ENCODE data around the gene PEX3. TPM values are rescaled to one million over a fixed set of nuclear protein-coding genes. Genes with fewer than 3 reads are reported as not detected.

PEX3 gene
- total RNA-seq, 1 experiment from 2014 or later = 17.9 TPM

DNA sequence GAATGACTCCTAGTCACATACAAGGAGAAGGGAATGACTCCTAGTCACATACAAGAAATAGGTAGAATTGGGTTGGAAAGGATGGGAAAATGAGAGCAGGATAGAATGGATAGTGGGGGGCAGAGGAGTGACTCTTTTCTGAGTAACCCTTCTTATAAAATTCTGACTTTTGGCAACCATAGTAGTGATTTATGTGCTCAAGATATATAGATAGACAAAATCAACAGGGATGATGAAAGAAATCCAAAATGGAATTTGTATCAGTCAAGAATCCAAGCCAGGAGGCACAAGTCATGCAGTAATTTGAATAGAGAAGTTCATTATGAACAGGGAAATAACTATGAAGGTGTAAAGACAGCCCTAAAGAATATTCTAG is 41.8 kb upstream of the PEX3 start:
- no peak for DNase-seq
- Histone ChIP-seq H4K91ac (ENCODE audit: insufficient read length, low read depth, low read length) (no peak overlapping the region), H3T11ph (ENCODE audit: low read length) (no peak overlapping the region), H2AFZ (ENCODE audit: low read length) (no peak overlapping the region), H3K18ac (ENCODE audit: insufficient read length, low read depth, low read length) (no peak overlapping the region), H3K4ac (ENCODE audit: low read depth, low read length) (no peak overlapping the region), H4K20me1 (ENCODE audit: control insufficient read depth, insufficient read depth, insufficient read length) (no peaks in the 10 kb centered on the region), H2BK20ac (ENCODE audit: low read depth, low read length, poor library complexity, severe bottlenecking) (no peak overlapping the region), H4K5ac (ENCODE audit: insufficient read length, low read depth, low read length) (no peak overlapping the region), H3K79me1 (ENCODE audit: insufficient read depth, low read depth, low read length, poor library complexity, severe bottlenecking) (no peaks in the 10 kb centered on the region), H2AK5ac (ENCODE audit: insufficient read length, low read length) (no peak overlapping the region), H4K8ac (replicated peaks; ENCODE audit: insufficient read length, low read depth, low read length) (no peak overlapping the region), H3K56ac (ENCODE audit: insufficient read length, low read depth, low read length) (no peak overlapping the region), H2BK15ac (ENCODE audit: low read depth, low read length) (no peak overlapping the region), H3K23ac (ENCODE audit: insufficient read length, low read depth, low read length) (no peak overlapping the region), H3K4me2 (ENCODE audit: insufficient read depth, insufficient read length, low read length) (no peak overlapping the region), H3K14ac (ENCODE audit: insufficient read depth, low read length) (no peak overlapping the region), H3K4me1 (ENCODE audit: insufficient read depth, low read length) (no peaks in the 10 kb centered on the region), H3K27me3 (ENCODE audit: insufficient read depth, low read length) (no peaks in the 10 kb centered on the region), H3K79me2 (ENCODE audit: insufficient read depth, low read length) (no peaks in the 10 kb centered on the region), H2BK12ac (ENCODE audit: insufficient read length, low read depth, low read length) (no peak overlapping the region), H2BK120ac (ENCODE audit: low read depth, low read length, poor library complexity, severe bottlenecking) (no peak overlapping the region), H2BK5ac (ENCODE audit: insufficient read length, low read length) (no peak overlapping the region), H3K23me2 (ENCODE audit: insufficient read length, low read depth, low read length, poor library complexity, severe bottlenecking) (no peaks in the 10 kb centered on the region), H3K27ac (ENCODE audit: insufficient read length, low read depth, low read length) (no peak overlapping the region), H3K9ac (ENCODE audit: extremely low read depth, insufficient read length, low read length) (no peak overlapping the region), H3K9me3 (ENCODE audit: control insufficient read depth, low read depth, low read length) (no peaks in the 10 kb centered on the region)
- Mint-ChIP-seq H3K4me1 (peaks cover 7 to 11% of the 10 kb centered on the region in 2 experiments), H3K27ac (no peak overlapping the region; a peak in 2 of 7 replicates), H3K27me3 (ENCODE audit: low read depth) (no peaks in the 10 kb centered on the region), H3K36me3 (ENCODE audit: insufficient read depth in 1 of 3, low read depth in 3 of 3) (no peaks in the 10 kb centered on the region), H3K9me3 (no peaks in the 10 kb centered on the region), H3K4me3 (no peak overlapping the region)
- TF ChIP-seq, protein P1, sequence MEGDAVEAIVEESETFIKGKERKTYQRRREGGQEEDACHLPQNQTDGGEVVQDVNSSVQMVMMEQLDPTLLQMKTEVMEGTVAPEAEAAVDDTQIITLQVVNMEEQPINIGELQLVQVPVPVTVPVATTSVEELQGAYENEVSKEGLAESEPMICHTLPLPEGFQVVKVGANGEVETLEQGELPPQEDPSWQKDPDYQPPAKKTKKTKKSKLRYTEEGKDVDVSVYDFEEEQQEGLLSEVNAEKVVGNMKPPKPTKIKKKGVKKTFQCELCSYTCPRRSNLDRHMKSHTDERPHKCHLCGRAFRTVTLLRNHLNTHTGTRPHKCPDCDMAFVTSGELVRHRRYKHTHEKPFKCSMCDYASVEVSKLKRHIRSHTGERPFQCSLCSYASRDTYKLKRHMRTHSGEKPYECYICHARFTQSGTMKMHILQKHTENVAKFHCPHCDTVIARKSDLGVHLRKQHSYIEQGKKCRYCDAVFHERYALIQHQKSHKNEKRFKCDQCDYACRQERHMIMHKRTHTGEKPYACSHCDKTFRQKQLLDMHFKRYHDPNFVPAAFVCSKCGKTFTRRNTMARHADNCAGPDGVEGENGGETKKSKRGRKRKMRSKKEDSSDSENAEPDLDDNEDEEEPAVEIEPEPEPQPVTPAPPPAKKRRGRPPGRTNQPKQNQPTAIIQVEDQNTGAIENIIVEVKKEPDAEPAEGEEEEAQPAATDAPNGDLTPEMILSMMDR (conservative IDR thresholded peaks at IDR 0.05) = no peak
